ACC112 (cell line): ENCODE results near the gene MFSD8.
A peak's percentile ranks its signal among the peaks of the same experiment; 100 is the strongest.
"Not testable (repeated sequence)": the region's sequence is repeated elsewhere in the genome, so short reads cannot be mapped to it uniquely, and the experiment has no call there.

Experiments used
- H2AFZ ChIP-seq: fragments of 200-600 bp; sonication (generic); one replicate; pipeline ENCODE4 v1.6.0; 2017; ENCODE audit warnings: antibody characterized with exemption, low read length; ENCODE audit not compliant: unreplicated experiment
- H3K27ac ChIP-seq: fragments of 200-600 bp; sonication (generic); 2 replicates; pipeline ENCODE4 v1.5.1; 2014; ENCODE audit warnings: low read depth, mild to moderate bottlenecking, antibody characterized with exemption, low read length, moderate library complexity
- H3K27me3 ChIP-seq: fragments of 200-600 bp; sonication (generic); 2 replicates; pipeline ENCODE4 v1.6.1; 2014; ENCODE audit warnings: mild to moderate bottlenecking, antibody characterized with exemption, low read length, moderate library complexity, mixed read lengths; ENCODE audit not compliant: insufficient read depth
- H3K36me3 ChIP-seq: fragments of 200-600 bp; sonication (generic); 2 replicates; pipeline ENCODE4 v1.6.1; 2016; ENCODE audit warnings: mild to moderate bottlenecking, antibody characterized with exemption, low read length, moderate library complexity, mixed read lengths; ENCODE audit not compliant: insufficient read depth
- H3K4me1 ChIP-seq: fragments of 200-600 bp; sonication (generic); one replicate; pipeline ENCODE4 v1.6.1; 2016; ENCODE audit warnings: low read length, mixed read lengths; ENCODE audit not compliant: insufficient read depth, unreplicated experiment, control insufficient read depth
- H3K4me3 ChIP-seq: fragments of 200-600 bp; sonication (generic); 2 replicates; pipeline ENCODE4 v1.5.1; 2014; ENCODE audit warnings: mild to moderate bottlenecking, low read depth, low read length
- H3K79me2 ChIP-seq: fragments of 200-600 bp; sonication (generic); one replicate; pipeline ENCODE4 v1.6.0; 2016; ENCODE audit warnings: low read length; ENCODE audit not compliant: control insufficient read depth, unreplicated experiment, insufficient read depth

The MFSD8 gene, protein sequence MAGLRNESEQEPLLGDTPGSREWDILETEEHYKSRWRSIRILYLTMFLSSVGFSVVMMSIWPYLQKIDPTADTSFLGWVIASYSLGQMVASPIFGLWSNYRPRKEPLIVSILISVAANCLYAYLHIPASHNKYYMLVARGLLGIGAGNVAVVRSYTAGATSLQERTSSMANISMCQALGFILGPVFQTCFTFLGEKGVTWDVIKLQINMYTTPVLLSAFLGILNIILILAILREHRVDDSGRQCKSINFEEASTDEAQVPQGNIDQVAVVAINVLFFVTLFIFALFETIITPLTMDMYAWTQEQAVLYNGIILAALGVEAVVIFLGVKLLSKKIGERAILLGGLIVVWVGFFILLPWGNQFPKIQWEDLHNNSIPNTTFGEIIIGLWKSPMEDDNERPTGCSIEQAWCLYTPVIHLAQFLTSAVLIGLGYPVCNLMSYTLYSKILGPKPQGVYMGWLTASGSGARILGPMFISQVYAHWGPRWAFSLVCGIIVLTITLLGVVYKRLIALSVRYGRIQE

DNA sequence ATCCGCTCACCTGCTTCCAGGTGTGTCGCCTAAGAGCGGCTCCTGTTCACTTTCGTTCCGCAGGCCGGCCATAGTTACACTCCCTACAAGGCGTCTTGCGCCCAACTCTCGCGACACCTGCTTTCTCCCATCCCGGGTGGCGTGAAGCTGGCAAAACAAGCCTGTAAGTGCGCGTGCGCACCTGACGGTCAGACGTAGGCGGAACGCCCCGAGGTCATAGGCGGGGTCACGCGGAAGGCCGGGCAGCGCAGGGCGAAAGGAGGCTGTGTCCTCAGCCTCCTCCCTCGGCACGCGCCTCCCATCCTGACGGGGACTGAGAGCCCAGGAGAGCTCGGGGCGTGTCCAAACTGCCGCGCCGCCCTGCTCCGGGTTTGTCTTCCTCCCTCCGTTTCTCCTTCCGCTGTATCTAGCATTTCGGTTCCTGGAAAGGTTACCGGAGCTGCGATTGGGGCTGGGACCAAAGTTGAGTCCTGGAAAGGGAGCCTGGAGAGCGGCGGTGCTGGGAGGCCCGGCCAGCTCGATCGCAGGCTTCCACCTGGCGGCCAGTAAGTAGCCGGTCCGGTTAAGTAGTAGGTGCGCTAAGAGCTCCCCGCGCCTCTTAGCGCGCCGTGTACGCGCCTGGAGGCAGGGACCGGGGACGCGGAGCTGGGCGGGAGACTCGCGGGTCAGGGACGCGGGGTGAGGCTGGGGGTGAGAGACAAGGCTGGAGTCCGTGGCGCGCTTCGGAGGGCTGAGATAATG, at the start of gene MFSD8, which contains the start of gene ABHD18:
Gene MFSD8, minus strand, starts transcription at position 112 of the 741 bp plus-strand sequence. Its CDS starts 40 bp downstream, at position 72.
Gene ABHD18, plus strand, starts transcription at position 345 of the 741 bp plus-strand sequence. CDS start 17,550 bp downstream, outside the sequence.
- Histone ChIP-seq H3K36me3 (no peaks in the 10 kb centered on the region), H3K27ac (peak within 1 kb of the TSS; percentile 53), H3K79me2 (peaks cover 46% of the 10 kb centered on the region), H3K27me3 (no peaks in the 10 kb centered on the region), H3K4me3 (peak within 1 kb of the TSS; percentile 89), H2AFZ (peak within 1 kb of the TSS; percentile 90), H3K4me1 (no peaks in the 10 kb centered on the region)

DNA sequence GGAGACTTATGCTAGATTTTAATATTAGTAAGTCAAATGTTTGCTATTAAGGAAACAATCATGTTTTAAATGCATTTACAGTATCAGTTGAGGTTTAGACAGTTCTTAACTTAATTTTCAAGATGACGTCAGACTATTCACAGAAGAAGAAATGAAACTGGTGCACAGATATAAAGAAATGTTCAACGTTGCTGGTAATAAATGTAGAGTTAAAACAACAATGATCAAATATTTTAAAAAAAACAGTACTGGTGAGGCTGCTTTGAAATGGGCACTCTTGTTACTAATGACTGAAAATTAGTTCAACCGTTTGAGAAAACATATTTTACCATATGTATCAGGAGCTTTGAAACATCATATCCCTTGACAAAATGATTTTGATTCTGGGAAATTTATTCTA, 44.5 kb upstream of the MFSD8 start:
- Histone ChIP-seq H3K27me3 (no peaks in the 10 kb centered on the region), H3K27ac (no peak overlapping the region), H3K4me1 (peaks cover 16% of the 10 kb centered on the region), H3K36me3 (peaks cover 5% of the 10 kb centered on the region; the same call in 1 of the 2 replicates), H2AFZ (no peak overlapping the region), H3K79me2 (no peaks in the 10 kb centered on the region), H3K4me3 (no peak overlapping the region)

DNA sequence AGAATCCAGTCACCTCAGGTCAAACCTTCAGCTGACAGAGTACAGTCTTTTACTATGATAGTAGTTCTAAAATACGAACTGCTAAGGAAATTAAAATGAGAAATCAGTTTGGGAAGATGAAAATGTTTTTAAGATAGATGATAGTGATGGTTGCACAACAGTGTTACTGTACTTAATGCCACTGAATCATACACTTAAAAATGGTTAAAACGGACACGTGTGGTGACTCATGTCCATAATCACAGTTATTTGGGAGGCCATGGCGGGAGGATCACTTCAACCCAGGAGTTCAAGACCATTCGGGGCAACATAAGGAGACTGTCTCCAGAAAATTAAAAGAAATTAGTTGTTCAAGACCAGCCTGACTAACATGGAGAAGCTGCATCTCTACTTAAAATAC, 41.6 kb upstream of the MFSD8 start:
- no peak overlapping the region for H2AFZ ChIP-seq
- H3K79me2 ChIP-seq = no peaks in the 10 kb centered on the region

DNA sequence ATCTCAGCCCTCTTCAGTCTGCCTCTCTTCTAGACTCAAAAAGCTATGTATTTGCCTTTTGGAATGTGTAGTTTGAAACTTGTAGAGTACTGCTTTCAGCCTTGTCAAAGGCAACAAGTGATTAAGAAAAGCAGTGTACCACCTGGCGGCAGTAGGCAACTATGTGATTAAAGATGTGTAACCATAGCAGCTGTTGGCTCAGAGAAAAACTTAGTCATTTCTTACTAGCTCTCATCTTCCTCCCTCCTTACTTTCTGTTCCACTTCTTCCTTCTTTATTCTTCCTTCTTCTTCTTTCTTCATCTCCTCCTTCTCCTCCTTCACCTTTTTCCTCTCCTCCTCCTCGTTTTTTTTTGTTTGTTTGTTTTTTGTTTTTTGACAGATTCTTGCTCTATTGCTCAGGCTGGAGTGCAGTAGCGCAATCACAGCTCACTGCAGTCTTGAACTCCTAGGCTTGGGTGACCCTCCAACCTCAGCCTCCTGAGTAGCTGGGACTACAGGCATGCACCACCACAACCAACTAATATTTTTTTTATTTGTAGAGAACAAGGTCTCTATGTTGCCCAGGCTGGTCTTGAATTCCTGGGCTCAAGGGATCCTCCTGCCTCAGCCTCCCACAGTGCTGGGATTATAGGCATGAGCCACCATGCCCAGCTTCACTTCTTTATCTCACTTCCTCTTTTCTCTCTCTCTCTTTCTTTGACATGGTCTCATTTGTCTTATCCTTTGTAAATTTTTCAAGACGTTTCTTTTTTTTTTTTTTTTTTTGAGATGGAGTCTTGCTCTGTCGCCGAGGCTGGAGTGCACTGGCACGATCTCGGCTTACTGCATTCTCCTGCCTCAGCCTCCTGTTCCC, 32.8 kb upstream of the MFSD8 start:
- H3K27me3 ChIP-seq = no peaks in the 10 kb centered on the region
- H3K36me3 ChIP-seq = peaks cover 12% of the 10 kb centered on the region
- H3K4me1 ChIP-seq = no peaks in the 10 kb centered on the region
- H3K4me3 ChIP-seq = no peak overlapping the region
- H2AFZ ChIP-seq = no peak overlapping the region
- H3K27ac ChIP-seq = no peak overlapping the region
- no peaks in the 10 kb centered on the region for H3K79me2 ChIP-seq

More for the DNA sequence above, 41.6 kb upstream of the MFSD8 start:
- Histone ChIP-seq H3K4me3 (no peak overlapping the region), H3K27ac (peak overlapping the region; percentile 2; the same call in 1 of the 2 replicates), H3K36me3 (peaks cover 5% of the 10 kb centered on the region; the same call in 1 of the 2 replicates), H3K27me3 (no peaks in the 10 kb centered on the region), H3K4me1 (peaks cover 16% of the 10 kb centered on the region)

DNA sequence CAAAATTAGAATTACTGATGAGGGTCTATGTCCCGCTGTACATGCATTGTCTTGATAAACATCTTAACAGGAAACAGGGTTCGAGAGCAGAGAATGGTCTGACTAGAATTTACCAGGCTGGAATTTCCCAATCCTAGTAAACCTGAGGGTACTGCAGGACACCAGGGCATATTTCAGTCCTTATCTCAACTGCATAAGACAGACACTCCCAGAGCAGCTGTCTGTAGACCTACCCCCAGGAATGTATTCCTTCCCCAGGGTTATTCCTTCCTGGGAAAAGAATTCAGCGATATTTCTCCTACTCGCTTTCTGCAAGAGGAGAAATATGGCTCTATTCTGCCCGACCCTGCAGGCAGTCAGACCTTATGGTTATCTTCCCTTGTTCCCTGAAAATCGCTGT, 31.5 kb upstream of the MFSD8 start:
- not testable (repeated sequence) for H3K27me3 ChIP-seq, H3K4me1 ChIP-seq, H2AFZ ChIP-seq, H3K27ac ChIP-seq, H3K79me2 ChIP-seq, H3K4me3 ChIP-seq
- peaks cover 12% of the 10 kb centered on the region for H3K36me3 ChIP-seq

DNA sequence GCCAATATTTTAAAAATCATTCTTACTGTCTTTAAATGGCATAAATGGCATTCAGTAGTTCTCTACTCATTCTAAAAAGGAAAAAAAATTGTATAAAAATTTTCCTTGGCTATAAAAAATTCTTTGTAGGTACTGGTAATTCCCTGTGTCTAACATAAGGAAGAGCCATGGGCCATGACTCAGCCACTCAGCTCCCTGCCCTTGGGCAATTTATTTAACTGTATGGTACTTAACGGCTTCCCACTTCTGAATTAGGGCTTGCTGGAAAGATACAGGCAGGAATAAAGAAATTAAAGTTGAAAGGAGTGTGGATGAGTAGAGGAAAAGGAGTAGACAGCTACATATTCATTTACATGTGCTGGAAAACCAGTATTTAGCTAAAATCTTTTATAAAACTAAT, 30.8 kb upstream of the MFSD8 start:
- Histone ChIP-seq H3K79me2 (no peaks in the 10 kb centered on the region), H3K36me3 (peaks cover 12% of the 10 kb centered on the region), H3K4me1 (no peaks in the 10 kb centered on the region)

DNA sequence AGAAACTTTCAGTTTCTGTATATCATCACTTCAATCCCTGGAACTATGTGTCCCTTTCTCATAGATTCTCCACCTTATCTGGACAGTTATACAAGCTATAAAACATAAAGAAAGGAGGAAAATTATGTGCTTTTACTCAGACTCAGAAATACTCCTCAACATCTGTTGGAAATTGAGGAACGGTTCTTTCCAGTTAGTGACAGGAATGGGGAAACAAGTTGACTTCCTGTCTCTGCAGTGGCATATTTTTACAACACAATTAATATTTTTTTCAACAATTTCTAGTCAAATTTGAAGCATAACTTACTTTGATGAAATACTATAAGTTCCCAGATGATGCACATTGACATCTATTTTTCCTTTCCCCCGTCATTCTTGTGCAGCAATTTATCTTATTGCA, 28.2 kb upstream of the MFSD8 start:
- Histone ChIP-seq H3K79me2 (no peaks in the 10 kb centered on the region), H3K4me3 (no peak overlapping the region), H2AFZ (no peak overlapping the region), H3K27me3 (no peaks in the 10 kb centered on the region), H3K27ac (no peak overlapping the region), H3K36me3 (peaks cover 6% of the 10 kb centered on the region; the same call in 1 of the 2 replicates), H3K4me1 (no peaks in the 10 kb centered on the region)

More for the DNA sequence above, 30.8 kb upstream of the MFSD8 start:
- no peaks in the 10 kb centered on the region for H3K27me3 ChIP-seq
- H3K27ac ChIP-seq = no peak overlapping the region
- H2AFZ ChIP-seq = no peak overlapping the region
- no peak overlapping the region for H3K4me3 ChIP-seq

DNA sequence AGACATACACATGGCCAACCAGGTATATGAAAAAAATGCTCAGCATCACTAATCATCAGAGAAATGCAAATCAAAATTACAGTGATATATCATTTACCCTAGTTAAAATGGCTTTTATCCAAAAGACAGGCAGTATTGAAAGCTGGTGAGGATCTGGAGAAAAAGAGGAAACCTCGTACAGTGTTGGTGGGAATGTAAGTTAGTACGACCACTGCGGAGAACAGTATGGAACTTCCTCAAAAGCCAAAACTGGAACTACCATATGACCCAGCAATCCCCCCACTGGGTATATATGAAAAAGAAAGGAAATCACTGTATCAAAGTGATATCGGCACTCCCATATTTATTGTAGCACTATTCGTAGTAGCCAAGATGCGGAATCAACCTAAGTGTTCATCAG, 23.7 kb upstream of the MFSD8 start:
- no peak overlapping the region for H3K27ac ChIP-seq
- H3K4me1 ChIP-seq = no peaks in the 10 kb centered on the region
- H3K79me2 ChIP-seq = no peaks in the 10 kb centered on the region
- no peaks in the 10 kb centered on the region for H3K27me3 ChIP-seq
- H2AFZ ChIP-seq = no peak overlapping the region
- peaks cover 7% of the 10 kb centered on the region; the same call in 1 of the 2 replicates for H3K36me3 ChIP-seq
- no peak overlapping the region for H3K4me3 ChIP-seq

DNA sequence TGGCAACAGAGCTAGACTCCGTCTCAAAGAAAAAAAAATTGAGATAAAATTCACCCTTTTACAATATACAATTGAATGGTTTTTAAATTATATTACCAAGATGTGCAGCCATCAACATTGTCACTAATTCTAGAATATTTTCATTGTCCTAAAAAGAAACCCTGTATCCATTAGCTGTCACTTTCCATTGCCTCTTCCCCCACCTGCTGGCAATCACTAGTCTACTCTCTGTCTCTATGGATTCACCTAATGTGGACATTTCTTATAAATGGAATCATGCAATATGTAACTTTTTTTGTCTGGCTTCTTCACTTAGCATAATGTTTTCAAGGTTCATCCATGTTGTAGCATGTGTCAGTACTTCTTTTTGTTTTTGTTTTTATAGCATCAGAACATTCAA, 21.0 kb upstream of the MFSD8 start:
- Histone ChIP-seq H3K36me3 (peaks cover 7% of the 10 kb centered on the region; the same call in 1 of the 2 replicates), H3K27ac (no peak overlapping the region), H3K4me3 (no peak overlapping the region), H3K79me2 (no peaks in the 10 kb centered on the region), H3K27me3 (no peaks in the 10 kb centered on the region), H3K4me1 (no peaks in the 10 kb centered on the region), H2AFZ (no peak overlapping the region)

DNA sequence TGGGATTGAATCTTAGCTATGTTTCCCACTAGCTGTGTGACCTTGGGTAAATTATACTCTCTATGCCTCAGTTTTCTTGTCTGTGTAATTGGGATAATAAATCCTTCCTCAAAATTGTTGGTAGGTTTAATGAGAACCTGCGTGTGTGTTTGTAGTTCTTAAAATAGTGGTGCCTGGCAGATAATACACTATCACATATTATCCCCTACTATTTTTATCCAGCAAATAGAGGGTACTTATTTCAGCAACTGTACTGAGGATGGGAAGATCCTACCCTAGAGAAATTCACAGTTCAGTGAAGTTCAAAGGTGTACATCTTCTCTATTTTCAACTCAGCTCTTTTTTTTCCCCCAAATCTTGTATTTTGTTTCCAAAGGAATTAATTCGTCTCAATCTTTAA, 17.5 kb upstream of the MFSD8 start:
- Histone ChIP-seq H3K36me3 (peaks cover 8% of the 10 kb centered on the region; the same call in 1 of the 2 replicates), H3K27ac (no peak overlapping the region), H3K4me1 (no peaks in the 10 kb centered on the region), H3K4me3 (no peak overlapping the region), H3K79me2 (no peaks in the 10 kb centered on the region), H2AFZ (no peak overlapping the region), H3K27me3 (no peaks in the 10 kb centered on the region)
